H1 (cell line): ENCODE results near the gene RNF212B. TPM values are rescaled to one million over a fixed set of nuclear protein-coding genes. Genes with fewer than 3 reads are reported as not detected.

ENCODE experiments used
- CBX8 ChIP-seq: fragments of 300-800, 300-1000 bp; sonication (generic); IDR thresholded peaks from 2 replicates; pipeline ENCODE4 v1.7.1; 2016; ENCODE audit warnings: low read depth, low read length, borderline replicate concordance
- JUN ChIP-seq: IDR thresholded peaks from 2 replicates; pipeline ENCODE4 v1.6.1; 2011; ENCODE audit warnings: low read depth, mild to moderate bottlenecking, improper control_type of control experiment, low read length
- KDM4A ChIP-seq: IDR thresholded peaks from one replicate; pipeline ENCODE4 v1.7.1; 2012; ENCODE audit warnings: low read depth, mild to moderate bottlenecking, moderate library complexity, low read length, inconsistent platforms; ENCODE audit not compliant: severe bottlenecking
- SIX5 ChIP-seq: IDR thresholded peaks from 2 replicates; pipeline ENCODE4 v1.6.1; 2011; ENCODE audit warnings: mild to moderate bottlenecking, low read depth, low read length
- SP2 ChIP-seq: IDR thresholded peaks from 2 replicates; pipeline ENCODE4 v1.6.1; 2012; ENCODE audit warnings: mild to moderate bottlenecking, low read length, inconsistent platforms
- polyA plus RNA-seq, 7 experiments: library from polyadenylated mRNA; depleted of rRNA in 3 of 7; stranded (reverse) in 5 of 7; unstranded in 2 of 7; fragments of >200 nt in 5 of 7; fragments of 200-250 nt in 2 of 7; gene quantifications; 1 replicate in 5 of 7; 2 replicates in 1 of 7; 4 replicates in 1 of 7; pipeline versions ENCODE4 v1.2.1 to v1.2.3, GENCODE V29; 2011 to 2013; ENCODE audit warnings: missing spikeins in 2 of 7, mixed read lengths in 2 of 7
- total RNA-seq: library from RNA; stranded (reverse); fragmentation: NEBNext Ultra II Directional; extraction: Animal tissue kit (Norgen Biotek cat#: 25700); gene quantifications from 2 replicates; pipeline ENCODE4 v1.2.1, GENCODE V29; 2021
- TF ChIP-seq, protein P1 (sequence below): IDR thresholded peaks from 2 replicates; pipeline ENCODE4 v1.6.1; 2012; ENCODE audit warnings: inconsistent platforms

Gene RNF212B
- total and polyA plus RNA-seq, 2 of the 8 experiments (the other 6 are each of a cell fraction or from before 2014, with no cell fraction given) = 0.95 to 1.2 TPM

- TF ChIP-seq KDM4A (no peak), CBX8 (no peak), SIX5 (no peak), JUN (no peak), SP2 (no peak)
- TF ChIP-seq, protein P1, sequence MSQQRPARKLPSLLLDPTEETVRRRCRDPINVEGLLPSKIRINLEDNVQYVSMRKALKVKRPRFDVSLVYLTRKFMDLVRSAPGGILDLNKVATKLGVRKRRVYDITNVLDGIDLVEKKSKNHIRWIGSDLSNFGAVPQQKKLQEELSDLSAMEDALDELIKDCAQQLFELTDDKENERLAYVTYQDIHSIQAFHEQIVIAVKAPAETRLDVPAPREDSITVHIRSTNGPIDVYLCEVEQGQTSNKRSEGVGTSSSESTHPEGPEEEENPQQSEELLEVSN = no peak
- TF ChIP-seq, all 59 proteins: peak for 0
These were observed 59.4 kb downstream of the RNF212B start (continued) for GRCh38 chr14:23297096-23297495.
